GM12892 (cell line): ENCODE data around the gene NACC2.

ENCODE experiments used
- DNase-seq: peaks from one replicate; pipeline ENCODE4 v3.0.0; 2011; ENCODE audit not compliant: insufficient read length
- FAIRE-seq: peaks from 2 replicates; lab custom pipeline; 2011; peaks lifted over from hg19 to GRCh38; lab: Jason Lieb, UNC
- POLR2A ChIP-seq: IDR thresholded peaks from 2 replicates; pipeline ENCODE4 v1.6.1; 2011; ENCODE audit warnings: low read depth, low read length, control low read depth
- POLR2AphosphoS5 ChIP-seq: IDR thresholded peaks from 2 replicates; pipeline ENCODE4 v1.6.1; 2011; ENCODE audit warnings: low read depth, low read length, control low read depth
- TAF1 ChIP-seq: IDR thresholded peaks from 2 replicates; pipeline ENCODE4 v1.6.1; 2011; ENCODE audit warnings: low read depth, mild to moderate bottlenecking, control low read depth, low read length, borderline replicate concordance

Gene NACC2

GRCh38 chr9:136088481-136088938, 6.6 kb downstream of the NACC2 start:
- FAIRE-seq (no peak), DNase-seq (no peak)
- TF ChIP-seq POLR2A = no peak
- TF ChIP-seq POLR2AphosphoS5 = no peak
- no peak for TF ChIP-seq TAF1

- TF ChIP-seq POLR2AphosphoS5 = no peak
- no peak for TF ChIP-seq POLR2A
- no peak for TF ChIP-seq TAF1
- DNase-seq (no peak), FAIRE-seq (no peak)
These were observed 7.2 kb downstream of the NACC2 start for GRCh38 chr9:136087741-136088480.

GRCh38 chr9:136086951-136087740, 7.9 kb downstream of the NACC2 start:
- TF ChIP-seq POLR2A (no peak), TAF1 (no peak), POLR2AphosphoS5 (no peak)

GRCh38 chr9:136086213-136086881, 8.7 kb downstream of the NACC2 start:
- DNase-seq (no peak), FAIRE-seq (no peak)
- no peak for TF ChIP-seq POLR2A
- TF ChIP-seq TAF1 = no peak
- TF ChIP-seq POLR2AphosphoS5 = no peak

More at GRCh38 chr9:136086951-136087740, 7.9 kb downstream of the NACC2 start:
- FAIRE-seq (no peak), DNase-seq (no peak)

- FAIRE-seq (no peak), DNase-seq (no peak)
- no peak for TF ChIP-seq TAF1
These were observed 9.3 kb downstream of the NACC2 start for GRCh38 chr9:136085815-136086212.

GRCh38 chr9:136084063-136084944, 10.8 kb downstream of the NACC2 start:
- TF ChIP-seq POLR2AphosphoS5 (no peak), POLR2A (no peak), TAF1 (no peak)
- DNase-seq = no peak
- no peak for FAIRE-seq

- DNase-seq (no peak), FAIRE-seq (no peak)
- TF ChIP-seq TAF1 (no peak), POLR2A (no peak), POLR2AphosphoS5 (no peak)
These were observed 11.5 kb downstream of the NACC2 start for GRCh38 chr9:136083558-136084062.

GRCh38 chr9:136082496-136083361, 12.4 kb downstream of the NACC2 start:
- no peak for TF ChIP-seq POLR2A
- TF ChIP-seq TAF1 = no peak
- TF ChIP-seq POLR2AphosphoS5 = no peak
- FAIRE-seq = no peak

GRCh38 chr9:136081826-136082495, 13.1 kb downstream of the NACC2 start:
- no peak for DNase-seq
- no peak for FAIRE-seq
- TF ChIP-seq TAF1 (no peak), POLR2A (no peak), POLR2AphosphoS5 (no peak)

More at GRCh38 chr9:136082496-136083361, 12.4 kb downstream of the NACC2 start:
- no peak for DNase-seq
